Inferior parietal cortex (tissue), 1 donor: ENCODE data around the gene PPP1R9B.

ENCODE experiments used
- DNase-seq: peaks from one replicate; pipeline ENCODE4 v3.0.0-alpha.2; 2016; ENCODE audit errors: extremely low spot score

PPP1R9B gene

GRCh38 chr17:50173335-50173941, 23.0 kb upstream of the PPP1R9B start:
- DNase-seq = no peak

GRCh38 chr17:50172936-50173334, 22.5 kb upstream of the PPP1R9B start:
- DNase-seq = no peak

GRCh38 chr17:50172130-50172529, 21.7 kb upstream of the PPP1R9B start:
- DNase-seq = no peak

GRCh38 chr17:50171371-50172071, 21.0 kb upstream of the PPP1R9B start:
- no peak for DNase-seq

- DNase-seq = no peak
These were observed 20.3 kb upstream of the PPP1R9B start for GRCh38 chr17:50170662-50171370.

GRCh38 chr17:50169881-50170459, 19.5 kb upstream of the PPP1R9B start:
- DNase-seq = no peak

- no peak for DNase-seq
These were observed 18.8 kb upstream of the PPP1R9B start for GRCh38 chr17:50169121-50169764.

GRCh38 chr17:50168319-50168718, 17.8 kb upstream of the PPP1R9B start:
- DNase-seq = no peak

- no peak for DNase-seq
These were observed 16.9 kb upstream of the PPP1R9B start for GRCh38 chr17:50167371-50167770.

GRCh38 chr17:50166518-50167181, 16.2 kb upstream of the PPP1R9B start:
- no peak for DNase-seq

- no peak for DNase-seq
These were observed 15.5 kb upstream of the PPP1R9B start, which contains the start of gene SGCA for GRCh38 chr17:50165867-50166517. TSS of gene SGCA (plus strand) at chr17:50166005. CDS start at chr17:50166041, 36 bp downstream.

GRCh38 chr17:50165466-50165865, 15.0 kb upstream of the PPP1R9B start:
- no peak for DNase-seq

GRCh38 chr17:50165066-50165465, 14.6 kb upstream of the PPP1R9B start:
- no peak for DNase-seq

GRCh38 chr17:50164697-50164988, 14.2 kb upstream of the PPP1R9B start:
- no peak for DNase-seq

- no peak for DNase-seq
These were observed 13.6 kb upstream of the PPP1R9B start for GRCh38 chr17:50163843-50164696.

GRCh38 chr17:50162466-50163254, 12.2 kb upstream of the PPP1R9B start:
- no peak for DNase-seq

- no peak for DNase-seq
These were observed 11.4 kb upstream of the PPP1R9B start for GRCh38 chr17:50161911-50162288.

GRCh38 chr17:50161023-50161910, 10.8 kb upstream of the PPP1R9B start:
- DNase-seq = peak; percentile 93
